Natural killer cell (primary cell): ENCODE data around the gene IAH1. TPM values are rescaled to one million over a fixed set of nuclear protein-coding genes. Genes with fewer than 3 reads are reported as not detected.

ENCODE experiments used
- ATAC-seq, 3 donors: fragments of 150-1000 bp in 2 of 3; fragments of 200-7000 bp in 1 of 3; cut with Tn5 transposase; 1 replicate in 1 of 3; 2 replicates in 2 of 3; pipeline ENCODE4 v1.10.0; 2021; ENCODE audit warnings: mild to moderate bottlenecking in 2 of 3, moderate library complexity in 2 of 3
- DNase-seq, 2 donors: peaks; one replicate each; pipeline versions ENCODE4 v3.0.0 to v3.0.0-alpha.2; 2013 to 2021; ENCODE audit warnings: mixed read lengths in 1 of 2
- H3K27ac ChIP-seq: one replicate; pipeline ENCODE4 v1.5.1; 2013; ENCODE audit warnings: mild to moderate bottlenecking, low read length
- H3K27me3 ChIP-seq: one replicate; pipeline ENCODE4 v1.6.1; 2013; ENCODE audit warnings: low read length; ENCODE audit not compliant: control insufficient read depth, insufficient read depth
- H3K36me3 ChIP-seq: one replicate; pipeline ENCODE4 v1.6.1; 2013; ENCODE audit warnings: low read length; ENCODE audit not compliant: control insufficient read depth, insufficient read depth
- H3K4me1 ChIP-seq: one replicate; pipeline ENCODE4 v1.6.1; 2013; ENCODE audit warnings: low read length; ENCODE audit not compliant: control insufficient read depth, insufficient read depth
- H3K4me3 ChIP-seq: one replicate; pipeline ENCODE4 v1.5.1; 2013; ENCODE audit warnings: low read length
- H3K9me3 ChIP-seq: one replicate; pipeline ENCODE4 v1.6.1; 2013; ENCODE audit warnings: low read length; ENCODE audit not compliant: control insufficient read depth, insufficient read depth
- H3K27ac Mint-ChIP-seq, 2 donors: one replicate each; pipeline ENCODE4 v1.8.0; 2022; ENCODE audit warnings: mild to moderate bottlenecking in 2 of 2, mixed read lengths in 2 of 2, moderate library complexity in 1 of 2
- H3K27me3 Mint-ChIP-seq, 2 donors: one replicate each; pipeline ENCODE4 v1.8.0; 2022; ENCODE audit warnings: low read depth in 2 of 2, mixed read lengths in 2 of 2
- H3K36me3 Mint-ChIP-seq: one replicate; pipeline ENCODE4 v1.8.0; 2022; ENCODE audit warnings: mixed read lengths
- H3K4me1 Mint-ChIP-seq, 2 donors: one replicate each; pipeline ENCODE4 v1.8.0; 2022; ENCODE audit warnings: mixed read lengths in 2 of 2
- H3K4me3 Mint-ChIP-seq: one replicate; pipeline ENCODE4 v1.8.0; 2022; ENCODE audit warnings: mild to moderate bottlenecking, moderate library complexity, mixed read lengths
- H3K9me3 Mint-ChIP-seq, 2 donors: one replicate each; pipeline ENCODE4 v1.8.0; 2022; ENCODE audit warnings: mixed read lengths in 2 of 2
- CTCF ChIP-seq: fragments of 200-600 bp; IDR thresholded peaks from one replicate; pipeline ENCODE4 v1.8.0; 2022; ENCODE audit warnings: antibody characterized with exemption
- WGBS: methylation state at CpG from one replicate; pipeline ENCODE4 v1.1.7; 2013; ENCODE audit warnings: missing lambda C conversion rate; ENCODE audit not compliant: insufficient coverage; 5-methylcytosine and 5-hydroxymethylcytosine counted together
- intact Hi-C: fragments of 100-400 bp; cut with micrococcal nuclease; formaldehyde crosslinking; loops from one replicate; pipeline ENCODE4 v1.14.2; 2022
- total RNA-seq, 4 donors: library from RNA; stranded (reverse); fragments of 120-200 nt in 1 of 4; gene quantifications; one replicate each; pipeline versions ENCODE4 v1.2.3 to v1.2.4, GENCODE V29; 2013 to 2022

Gene IAH1
- total RNA-seq, 3 donors from 2014 or later (not counting 1 experiment from before 2014, with no cell fraction given), result 41.4 to 51.4 (median 45.4) TPM

GRCh38 chr2:9535177-9535576 is 60.8 kb downstream of the IAH1 start:
- Mint-ChIP-seq H3K36me3 (no peaks in the 10 kb centered on the region), H3K4me3 (no peak overlapping the region)
- no CpG with 5 or more reads among the region's 1 CpG for WGBS

GRCh38 chr2:9536504-9536903 is 62.2 kb downstream of the IAH1 start:
- TF ChIP-seq CTCF, result no peak
- DNase-seq (no peak), ATAC-seq (no peak)
- peak overlapping the region; percentile 10 to 44 for H3K27ac Mint-ChIP-seq
- no peaks in the 10 kb centered on the region for H3K36me3 Mint-ChIP-seq
- Histone ChIP-seq H3K27ac (no peak overlapping the region), H3K9me3 (no peaks in the 10 kb centered on the region), H3K4me1 (peaks cover 8% of the 10 kb centered on the region), H3K36me3 (peaks cover 15% of the 10 kb centered on the region), H3K27me3 (no peaks in the 10 kb centered on the region), H3K4me3 (no peak overlapping the region)
- H3K4me1 Mint-ChIP-seq, result peaks cover 12 to 29% of the 10 kb centered on the region in 2 donors
- H3K27me3 Mint-ChIP-seq, result no peaks in the 10 kb centered on the region
- 85% methylated on average over 5 of the region's 6 CpGs for WGBS
- no peak overlapping the region for H3K4me3 Mint-ChIP-seq
- intact Hi-C loops, result no loop called here
- H3K9me3 Mint-ChIP-seq, result no peaks in the 10 kb centered on the region

More at GRCh38 chr2:9535177-9535576, 60.8 kb downstream of the IAH1 start:
- intact Hi-C loops, result no loop called here
- Histone ChIP-seq H3K4me1 (peaks cover 8% of the 10 kb centered on the region), H3K27ac (no peak overlapping the region), H3K27me3 (no peaks in the 10 kb centered on the region), H3K4me3 (no peak overlapping the region), H3K9me3 (no peaks in the 10 kb centered on the region), H3K36me3 (peaks cover 11% of the 10 kb centered on the region)
- no peak for TF ChIP-seq CTCF
- Mint-ChIP-seq H3K27me3 (no peaks in the 10 kb centered on the region), H3K4me1 (peaks cover 12 to 29% of the 10 kb centered on the region in 2 donors), H3K9me3 (no peaks in the 10 kb centered on the region), H3K27ac (peak overlapping the region in 1 of 2 donors; percentile 55)
- DNase-seq (no peak), ATAC-seq (peak in 1 of 3 donors; percentile 35)

- Histone ChIP-seq H3K9me3 (no peaks in the 10 kb centered on the region), H3K4me1 (peaks cover 8% of the 10 kb centered on the region), H3K27me3 (no peaks in the 10 kb centered on the region), H3K36me3 (peaks cover 12% of the 10 kb centered on the region), H3K27ac (no peak overlapping the region), H3K4me3 (no peak overlapping the region)
- no peak for TF ChIP-seq CTCF
- intact Hi-C loops, result no loop called here
- Mint-ChIP-seq H3K36me3 (no peaks in the 10 kb centered on the region), H3K4me1 (peaks cover 12 to 30% of the 10 kb centered on the region in 2 donors), H3K9me3 (no peaks in the 10 kb centered on the region), H3K27ac (peak overlapping the region; percentile 57 to 60), H3K27me3 (no peaks in the 10 kb centered on the region), H3K4me3 (no peak overlapping the region)
- ATAC-seq (no peak), DNase-seq (no peak)
- no CpG with 5 or more reads among the region's 2 CpGs for WGBS
These were observed 63.7 kb downstream of the IAH1 start for GRCh38 chr2:9538000-9538507.

Other genes with a start within 250 kb of the IAH1 start
- 100 to 1,000 TPM in 1 of 3 donors, 10 to 100 TPM in 2; 66.9 to 114 (median 91.7) TPM for gene ITGB1BP1, start 51.0 kb upstream of the IAH1 start, total RNA-seq
- gene CPSF3, start 50.9 kb upstream of the IAH1 start, total RNA-seq, result 10 to 100 TPM; 28.4 to 30.7 (median 28.7) TPM
- 10 to 100 TPM; 44.0 to 53.8 (median 46.8) TPM for gene ADAM17, start 81.3 kb downstream of the IAH1 start, total RNA-seq
- gene YWHAQ, start 156.4 kb downstream of the IAH1 start, total RNA-seq, result 100 to 1,000 TPM; 227 to 240 (median 238) TPM